Measurements from ENCODE around the gene C5.
"Not testable (repeated sequence)": the region's sequence is repeated elsewhere in the genome, so short reads cannot be mapped to it uniquely, and the experiment has no call there.

C5 gene

GRCh38 chr9:120978987-120979386 is 71.1 kb downstream of the C5 start:
- in situ Hi-C loops (cut with MboI; ENCODE audit: low pct_unique_long_range_greater_than_20kb, low sequenced_read_pairs, unreplicated experiment) = no loop called here
- DNase-seq (ENCODE audit: low spot score) = no peak
- no peak for TF ChIP-seq CTCF (IDR thresholded peaks at IDR 0.05; ENCODE audit: extremely low read depth, insufficient read depth, missing control alignments)

GRCh38 chr9:120977321-120977720 is 72.8 kb downstream of the C5 start:
- DNase-seq (ENCODE audit: low spot score) = no peak
- in situ Hi-C loops (cut with MboI; ENCODE audit: low pct_unique_long_range_greater_than_20kb, low sequenced_read_pairs, unreplicated experiment) = no loop called here
- no peak for TF ChIP-seq CTCF (IDR thresholded peaks at IDR 0.05; ENCODE audit: extremely low read depth, insufficient read depth, missing control alignments)

- TF ChIP-seq CTCF (IDR thresholded peaks at IDR 0.05; ENCODE audit: extremely low read depth, insufficient read depth, missing control alignments) = no peak
- DNase-seq (ENCODE audit: low spot score) = no peak
- in situ Hi-C loops (cut with MboI; ENCODE audit: low pct_unique_long_range_greater_than_20kb, low sequenced_read_pairs, unreplicated experiment) = no loop called here
These were observed 75.2 kb downstream of the C5 start for GRCh38 chr9:120974921-120975320.

GRCh38 chr9:120974181-120974580 is 75.9 kb downstream of the C5 start:
- no peak for DNase-seq (ENCODE audit: low spot score)
- in situ Hi-C loops (cut with MboI; ENCODE audit: low pct_unique_long_range_greater_than_20kb, low sequenced_read_pairs, unreplicated experiment) = no loop called here
- no peak for TF ChIP-seq CTCF (IDR thresholded peaks at IDR 0.05; ENCODE audit: extremely low read depth, insufficient read depth, missing control alignments)

GRCh38 chr9:120971938-120972337 is 78.1 kb downstream of the C5 start:
- in situ Hi-C loops (cut with MboI; ENCODE audit: low pct_unique_long_range_greater_than_20kb, low sequenced_read_pairs, unreplicated experiment) = no loop called here
- TF ChIP-seq CTCF (IDR thresholded peaks at IDR 0.05; ENCODE audit: extremely low read depth, insufficient read depth, missing control alignments) = no peak
- DNase-seq (ENCODE audit: low spot score) = peak; percentile 7

GRCh38 chr9:120971471-120971870 is 78.6 kb downstream of the C5 start:
- in situ Hi-C loops (cut with MboI; ENCODE audit: low pct_unique_long_range_greater_than_20kb, low sequenced_read_pairs, unreplicated experiment); DNase-seq (ENCODE audit: low spot score): not testable (repeated sequence)

GRCh38 chr9:120970244-120970643 is 79.8 kb downstream of the C5 start:
- in situ Hi-C loops (cut with MboI; ENCODE audit: low pct_unique_long_range_greater_than_20kb, low sequenced_read_pairs, unreplicated experiment) = no loop called here
- DNase-seq (ENCODE audit: low spot score) = no peak
- no peak for TF ChIP-seq CTCF (IDR thresholded peaks at IDR 0.05; ENCODE audit: extremely low read depth, insufficient read depth, missing control alignments)
